ENCODE measurements around the gene COX6B2.
A peak's percentile ranks its signal among the peaks of the same experiment; 100 is the strongest.
"Not testable (repeated sequence)": the region's sequence is repeated elsewhere in the genome, so short reads cannot be mapped to it uniquely, and the experiment has no call there.

Gene COX6B2

DNA sequence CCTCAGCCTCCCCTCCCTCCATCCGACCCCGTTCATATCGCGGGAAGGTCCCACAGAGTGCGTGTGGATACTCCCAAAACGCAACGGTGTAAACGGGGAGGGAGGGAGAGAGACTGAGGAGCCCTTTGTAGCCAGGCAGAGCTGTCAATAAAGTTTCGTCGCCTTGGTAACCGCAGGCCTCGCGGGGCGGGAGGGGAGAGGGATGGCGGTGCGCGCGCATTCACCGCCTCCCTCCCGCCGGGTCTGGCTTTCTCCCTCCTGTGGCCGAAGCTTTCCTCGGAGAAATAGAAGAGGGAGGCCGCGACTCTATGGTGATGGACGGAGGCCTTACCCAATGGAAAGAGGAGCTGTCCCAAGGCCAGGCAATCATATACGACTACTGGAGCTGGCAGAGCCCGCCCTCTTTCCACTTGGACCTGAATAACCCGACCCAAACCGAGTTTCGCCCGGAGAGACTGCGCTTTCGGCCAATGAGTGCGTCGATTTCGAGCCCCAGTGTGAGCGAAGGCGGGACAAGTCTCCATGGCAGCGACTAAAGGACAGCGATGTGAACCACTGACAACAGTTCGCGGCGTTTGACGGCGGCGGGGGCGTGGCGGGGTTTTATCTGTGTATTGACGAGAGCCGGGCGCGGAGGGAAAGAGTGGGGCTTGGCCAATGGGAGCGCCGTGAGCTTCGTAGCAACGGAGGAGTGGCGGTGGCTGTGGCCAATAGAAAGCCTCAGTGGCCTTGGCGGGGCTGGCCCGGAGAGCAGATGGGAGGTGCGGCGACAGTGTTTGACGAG is 15.2 kb downstream of the COX6B2 start, which contains the start of gene KMT5C:
Gene KMT5C (plus strand): TSS at position 772 of the 784 bp plus-strand sequence. CDS start 2,061 bp downstream, outside the sequence.
- TF ChIP-seq, protein P1, sequence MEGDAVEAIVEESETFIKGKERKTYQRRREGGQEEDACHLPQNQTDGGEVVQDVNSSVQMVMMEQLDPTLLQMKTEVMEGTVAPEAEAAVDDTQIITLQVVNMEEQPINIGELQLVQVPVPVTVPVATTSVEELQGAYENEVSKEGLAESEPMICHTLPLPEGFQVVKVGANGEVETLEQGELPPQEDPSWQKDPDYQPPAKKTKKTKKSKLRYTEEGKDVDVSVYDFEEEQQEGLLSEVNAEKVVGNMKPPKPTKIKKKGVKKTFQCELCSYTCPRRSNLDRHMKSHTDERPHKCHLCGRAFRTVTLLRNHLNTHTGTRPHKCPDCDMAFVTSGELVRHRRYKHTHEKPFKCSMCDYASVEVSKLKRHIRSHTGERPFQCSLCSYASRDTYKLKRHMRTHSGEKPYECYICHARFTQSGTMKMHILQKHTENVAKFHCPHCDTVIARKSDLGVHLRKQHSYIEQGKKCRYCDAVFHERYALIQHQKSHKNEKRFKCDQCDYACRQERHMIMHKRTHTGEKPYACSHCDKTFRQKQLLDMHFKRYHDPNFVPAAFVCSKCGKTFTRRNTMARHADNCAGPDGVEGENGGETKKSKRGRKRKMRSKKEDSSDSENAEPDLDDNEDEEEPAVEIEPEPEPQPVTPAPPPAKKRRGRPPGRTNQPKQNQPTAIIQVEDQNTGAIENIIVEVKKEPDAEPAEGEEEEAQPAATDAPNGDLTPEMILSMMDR (IDR thresholded peaks at IDR 0.05; ENCODE audit: insufficient read depth, low read depth, low read length, missing control alignments): peak; percentile 46
- peak within 1 kb of the TSS; percentile 94 for H3K4me3 ChIP-seq (ENCODE audit: low read length)
- peak; percentile 100 for DNase-seq (ENCODE audit: low read depth)

DNA sequence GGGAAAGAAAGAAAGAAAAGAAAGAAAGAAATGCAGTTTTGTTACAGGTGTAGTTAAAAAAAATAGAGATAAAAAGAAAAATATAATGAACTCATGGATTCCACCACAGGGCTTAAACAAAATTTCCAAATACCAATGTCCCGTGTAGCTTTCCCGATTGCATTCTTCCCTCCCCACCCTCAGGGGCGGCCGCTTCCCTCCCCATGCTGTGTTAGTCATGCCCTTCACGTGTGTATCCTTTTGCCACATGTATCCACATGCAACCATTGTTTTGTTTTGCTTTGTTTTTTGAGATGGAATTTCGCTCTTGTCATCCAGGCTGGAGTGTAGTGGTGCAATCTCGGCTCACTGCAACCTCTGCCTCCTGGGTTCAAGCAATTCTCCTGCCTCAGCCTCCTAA is 18.4 kb downstream of the COX6B2 start:
- TF ChIP-seq, protein P1 (IDR thresholded peaks at IDR 0.05; ENCODE audit: insufficient read depth, low read depth, low read length, missing control alignments): no peak
- peak; percentile 98 for DNase-seq (ENCODE audit: low read depth)
- H3K4me3 ChIP-seq (ENCODE audit: low read length): no peak overlapping the region

DNA sequence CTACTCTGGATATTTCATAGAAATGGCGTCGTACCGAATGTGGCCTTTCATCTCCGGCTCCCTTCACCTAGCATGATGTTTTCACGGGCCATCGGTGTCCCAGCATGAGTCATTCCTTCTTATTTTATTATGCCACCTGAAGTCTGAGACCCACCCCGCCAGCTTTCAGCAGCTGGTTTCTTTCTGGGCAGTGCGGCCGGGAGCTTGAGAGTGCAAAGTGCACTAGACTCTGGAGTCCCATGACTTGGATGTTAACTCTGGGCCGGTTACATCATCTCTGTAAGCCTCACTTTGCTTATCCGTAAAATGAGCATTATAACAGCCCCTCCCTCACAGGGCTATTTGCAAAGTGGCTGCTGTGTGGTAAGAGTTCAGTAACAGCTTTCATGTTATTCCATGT is 20.6 kb downstream of the COX6B2 start:
- no peak overlapping the region for H3K4me3 ChIP-seq (ENCODE audit: low read length)
- DNase-seq (ENCODE audit: low read depth): no peak
- TF ChIP-seq, protein P1 (IDR thresholded peaks at IDR 0.05; ENCODE audit: insufficient read depth, low read depth, low read length, missing control alignments): no peak

DNA sequence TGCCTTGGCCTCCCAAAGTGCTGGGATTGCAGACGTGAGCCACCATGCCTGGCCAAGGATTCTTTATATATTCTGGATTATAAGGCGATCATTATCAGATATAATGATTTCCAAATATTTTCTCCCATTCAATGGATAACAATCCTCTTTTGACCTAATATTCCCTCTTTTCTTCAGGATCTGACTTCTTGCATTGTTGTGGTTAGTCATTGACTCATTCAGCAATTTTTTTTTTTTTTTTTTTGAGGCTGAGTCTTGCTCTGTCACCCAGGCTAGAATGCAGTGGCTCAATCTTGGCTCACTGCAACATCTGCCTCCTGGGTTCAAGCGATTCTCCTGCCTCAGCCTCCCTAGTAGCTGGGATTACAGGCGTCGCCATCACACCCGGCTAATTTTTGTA is 24.7 kb downstream of the COX6B2 start:
- not testable (repeated sequence) for H3K4me3 ChIP-seq (ENCODE audit: low read length)
- DNase-seq (ENCODE audit: low read depth): peak; percentile 48

DNA sequence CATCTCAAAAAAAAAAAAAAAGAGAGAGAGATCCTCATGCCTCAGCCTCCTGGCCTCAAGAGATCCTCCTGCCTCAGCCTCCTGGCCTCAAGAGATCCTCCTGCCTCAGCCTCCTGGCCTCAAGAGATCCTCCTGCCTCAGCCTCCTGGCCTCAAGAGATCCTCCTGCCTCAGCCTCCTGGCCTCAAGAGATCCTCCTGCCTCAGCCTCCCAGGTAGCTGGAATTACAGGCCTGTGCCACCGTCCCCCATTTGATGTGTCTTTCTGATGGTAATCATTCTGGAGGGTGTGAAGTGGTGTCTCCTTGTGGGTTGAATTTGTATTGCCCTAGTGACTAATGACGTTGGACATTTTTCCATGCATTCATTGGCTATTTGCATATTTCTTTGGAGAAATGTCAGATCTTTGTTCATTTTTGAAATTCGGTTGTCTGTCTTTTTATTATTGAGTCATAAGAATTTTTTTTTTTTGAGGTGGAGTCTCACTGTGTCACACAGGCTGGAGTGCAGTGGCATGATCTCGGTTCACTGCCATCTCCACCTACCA is 25.7 kb downstream of the COX6B2 start:
- DNase-seq (ENCODE audit: low read depth): peak; percentile 50
- not testable (repeated sequence) for H3K4me3 ChIP-seq (ENCODE audit: low read length)

DNA sequence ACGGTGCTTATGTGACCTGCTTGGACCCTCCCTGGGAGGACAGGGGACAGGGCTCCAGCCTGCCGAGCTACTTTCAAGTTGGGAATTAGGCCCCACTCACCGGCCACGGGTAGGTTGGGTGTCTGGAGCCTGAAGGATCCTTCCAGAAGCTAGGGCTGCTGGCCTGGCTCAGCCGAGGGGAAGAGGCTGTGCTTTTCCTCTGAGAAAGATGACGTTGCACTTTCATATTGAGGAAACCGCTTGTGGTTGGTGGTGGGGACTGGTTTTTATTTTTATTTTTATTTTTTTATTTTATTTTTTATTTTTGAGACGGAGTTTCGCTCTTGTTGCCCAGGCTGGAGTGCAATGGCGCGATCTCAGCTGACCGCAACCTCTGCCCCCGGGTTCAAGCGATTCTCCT is 29.3 kb downstream of the COX6B2 start, which contains the start of gene TMEM150B:
Gene TMEM150B (minus strand): TSS at position 170 of the 400 bp plus-strand sequence. CDS start 4,305 bp downstream, outside the sequence.
- TF ChIP-seq, protein P1 (IDR thresholded peaks at IDR 0.05; ENCODE audit: insufficient read depth, low read depth, low read length, missing control alignments): no peak
- no peak within 1 kb of the TSS for H3K4me3 ChIP-seq (ENCODE audit: low read length)

DNA sequence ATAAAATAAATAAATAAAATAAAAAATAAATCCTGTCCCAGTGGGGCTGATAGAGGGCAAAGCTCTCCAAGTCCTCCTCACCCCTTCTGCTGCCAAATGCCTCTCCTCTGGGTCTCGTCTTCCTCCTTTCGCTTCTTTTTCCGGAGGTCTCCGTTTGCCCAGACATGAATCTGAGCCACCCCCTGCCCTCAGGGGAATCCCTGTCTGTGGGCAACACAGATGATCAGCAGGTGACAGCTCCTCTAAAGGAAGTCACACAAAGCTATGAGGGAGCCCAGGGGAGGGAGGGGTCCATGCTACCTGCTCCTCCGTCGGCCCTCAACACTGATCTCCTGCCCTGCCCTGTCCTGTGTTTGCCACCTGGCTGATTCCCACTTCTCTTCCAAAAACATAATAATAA is 29.9 kb downstream of the COX6B2 start:
- TF ChIP-seq, protein P1 (IDR thresholded peaks at IDR 0.05; ENCODE audit: insufficient read depth, low read depth, low read length, missing control alignments): no peak
- no peak overlapping the region for H3K4me3 ChIP-seq (ENCODE audit: low read length)
- no peak for DNase-seq (ENCODE audit: low read depth)

More for the DNA sequence above, 29.3 kb downstream of the COX6B2 start, which contains the start of gene TMEM150B:
- DNase-seq (ENCODE audit: low read depth): no peak

Measured in epithelial cell of esophagus (primary cell).